ENCODE measurements around the gene LEKR1.

The LEKR1 gene

DNA sequence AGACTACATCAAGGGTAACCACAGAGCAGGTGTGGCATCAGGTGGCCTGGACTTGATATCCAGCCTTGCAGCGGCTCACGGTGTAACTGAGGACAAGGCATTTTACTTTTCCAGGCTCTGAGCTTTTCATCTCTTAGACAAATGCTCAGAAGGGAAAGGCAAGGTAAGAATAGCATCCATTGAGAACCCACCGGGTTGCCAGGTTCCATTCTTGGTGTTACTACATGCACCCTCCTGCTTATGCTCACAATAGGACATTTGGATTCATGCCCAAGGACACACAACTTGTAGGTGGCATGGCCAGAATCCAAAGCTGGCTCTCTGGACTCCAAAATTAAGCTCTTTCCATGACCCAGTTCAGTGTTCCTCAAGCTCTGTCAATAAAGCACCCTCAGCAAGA lies 248.3 kb downstream of the LEKR1 start:
- in situ Hi-C loops (cut with MboI; ENCODE audit: low sequenced_read_pairs) = no loop called here

- in situ Hi-C loops (cut with MboI; ENCODE audit: low sequenced_read_pairs) = loop anchor here (25.0 kb wide), 3 partner anchors 388 to 938 kb away; no protein-coding TSS in a partner anchor
Measured at GRCh38 chr3:157074981-157075380, 248.8 kb downstream of the LEKR1 start.

GRCh38 chr3:157075693-157076420 lies 249.7 kb downstream of the LEKR1 start:
- in situ Hi-C loops (cut with MboI; ENCODE audit: low sequenced_read_pairs) = loop anchor here (25.0 kb wide), 3 partner anchors 389 to 939 kb away; no protein-coding TSS in a partner anchor

DNA sequence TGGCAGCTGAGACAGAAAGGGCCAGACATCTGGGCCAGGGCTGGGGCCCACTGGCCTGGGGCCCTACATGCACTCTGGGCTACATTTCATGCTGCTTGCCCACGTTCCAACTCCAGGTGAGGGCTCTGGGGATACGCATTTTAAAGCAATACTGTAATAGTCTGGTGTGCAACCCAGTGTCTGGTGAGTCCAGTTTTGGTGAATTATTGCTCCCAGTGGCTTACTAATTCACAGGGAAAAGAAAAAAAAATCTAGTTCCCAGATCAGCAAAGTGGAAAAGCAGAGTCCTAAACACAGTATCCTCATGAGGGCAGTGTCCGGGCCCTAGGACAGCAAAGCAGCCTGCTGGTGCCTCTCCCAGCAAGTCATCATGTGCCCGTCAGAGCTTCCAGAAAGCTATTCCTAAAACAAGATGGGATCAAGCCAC lies 251.4 kb downstream of the LEKR1 start:
- in situ Hi-C loops (cut with MboI; ENCODE audit: low sequenced_read_pairs) = loop anchor here (25.0 kb wide), 3 partner anchors 390 to 940 kb away; no protein-coding TSS in a partner anchor

DNA sequence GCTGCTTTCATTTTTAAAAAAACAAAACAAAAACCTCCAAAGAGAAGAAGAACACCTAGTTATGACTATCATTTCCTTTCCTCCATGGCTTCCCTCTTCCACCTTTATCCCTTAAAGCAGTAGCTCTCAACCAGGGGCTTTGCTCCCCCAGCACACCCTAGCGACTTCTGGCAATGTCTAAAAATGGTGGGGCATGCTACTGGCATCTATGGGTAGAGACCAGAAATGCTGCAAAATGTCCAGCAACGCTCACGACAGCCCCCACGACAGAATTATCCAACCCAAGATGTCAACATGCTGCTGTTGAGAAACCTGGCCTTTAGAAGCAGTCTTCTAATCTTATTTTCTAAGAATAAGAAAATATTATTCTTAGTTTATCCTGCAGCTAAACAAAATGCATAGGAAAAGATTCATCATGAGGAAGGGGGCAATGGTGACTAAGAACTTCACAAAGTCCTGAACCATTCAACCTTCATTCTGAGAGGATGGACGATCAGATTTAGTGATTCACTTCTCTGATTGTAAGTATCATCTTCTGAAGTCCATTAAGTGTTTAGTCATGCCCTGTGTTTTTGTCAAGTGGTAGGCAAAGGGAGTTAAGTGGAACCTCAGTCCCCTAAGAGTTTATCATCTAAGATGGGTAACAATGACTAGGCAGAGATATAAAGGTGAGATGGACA lies 252.1 kb downstream of the LEKR1 start:
- in situ Hi-C loops (cut with MboI; ENCODE audit: low sequenced_read_pairs) = loop anchor here (25.0 kb wide), 3 partner anchors 391 to 941 kb away; no protein-coding TSS in a partner anchor

DNA sequence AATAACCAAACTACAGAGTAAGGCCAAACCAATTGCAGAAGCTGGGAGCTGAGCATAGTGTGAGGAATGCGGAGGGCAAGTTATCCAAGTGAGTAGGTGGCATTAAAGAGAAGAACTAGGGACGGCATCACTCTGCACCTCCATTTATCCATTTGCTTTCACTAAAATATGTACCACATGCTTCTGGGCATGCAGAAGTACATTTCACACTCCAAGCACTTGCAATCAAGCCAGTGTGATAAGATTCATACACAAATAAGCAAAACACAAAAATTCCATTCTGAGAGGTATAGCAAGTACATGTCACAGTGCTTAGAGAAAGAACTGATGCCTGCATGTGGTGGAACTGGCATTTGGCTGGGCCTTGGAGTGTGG lies 252.6 kb downstream of the LEKR1 start:
- in situ Hi-C loops (cut with MboI; ENCODE audit: low sequenced_read_pairs) = loop anchor here (25.0 kb wide), 3 partner anchors 391 to 941 kb away; no protein-coding TSS in a partner anchor

DNA sequence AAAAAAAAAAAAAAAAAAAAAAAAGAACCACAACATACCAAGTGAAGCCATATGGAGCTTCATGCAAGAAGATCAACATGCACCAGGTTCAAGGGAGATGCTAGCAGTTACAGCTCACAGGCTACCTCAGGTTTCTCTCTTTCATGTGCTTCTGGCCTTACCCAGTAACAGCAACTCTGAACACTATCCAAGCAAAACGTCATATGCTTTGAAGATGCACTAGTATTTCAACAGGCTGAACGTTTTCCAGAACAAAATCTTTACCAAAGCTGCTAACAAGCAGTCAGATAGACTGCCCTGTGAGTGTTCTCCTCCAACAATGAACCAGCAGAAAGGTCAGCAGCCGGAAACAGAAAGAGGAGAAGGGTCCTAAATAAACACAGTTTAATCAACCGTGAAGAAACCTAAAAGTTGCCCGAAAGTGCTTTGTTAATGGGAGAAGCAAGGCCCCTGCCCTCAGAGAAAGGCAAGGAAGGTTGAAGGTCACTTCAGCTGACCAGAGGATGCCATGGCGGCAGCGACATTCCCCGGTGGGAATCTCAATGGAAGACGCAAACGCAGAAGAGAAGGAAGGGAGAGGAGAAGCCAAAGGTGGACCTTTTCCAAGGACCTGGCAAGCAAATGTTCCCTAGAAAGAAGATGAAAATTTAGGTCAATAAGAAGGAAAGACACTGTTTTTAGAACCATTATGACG lies 253.7 kb downstream of the LEKR1 start:
- in situ Hi-C loops (cut with MboI; ENCODE audit: low sequenced_read_pairs) = loop anchor here (25.0 kb wide), 3 partner anchors 393 to 943 kb away; no protein-coding TSS in a partner anchor

- in situ Hi-C loops (cut with MboI; ENCODE audit: low sequenced_read_pairs) = loop anchor here (25.0 kb wide), 3 partner anchors 394 to 944 kb away; no protein-coding TSS in a partner anchor
Measured at GRCh38 chr3:157081626-157082210, 255.6 kb downstream of the LEKR1 start.

- in situ Hi-C loops (cut with MboI; ENCODE audit: low sequenced_read_pairs) = loop anchor here (25.0 kb wide), 3 partner anchors 395 to 945 kb away; no protein-coding TSS in a partner anchor
Measured at GRCh38 chr3:157082305-157082982, 256.3 kb downstream of the LEKR1 start.

- in situ Hi-C loops (cut with MboI; ENCODE audit: low sequenced_read_pairs) = loop anchor here (25.0 kb wide), 3 partner anchors 397 to 947 kb away; no protein-coding TSS in a partner anchor
Measured at GRCh38 chr3:157083824-157084223, 257.7 kb downstream of the LEKR1 start.

- in situ Hi-C loops (cut with MboI; ENCODE audit: low sequenced_read_pairs) = loop anchor here (25.0 kb wide), 3 partner anchors 399 to 949 kb away; no protein-coding TSS in a partner anchor
Measured at GRCh38 chr3:157086060-157086750, 260.1 kb downstream of the LEKR1 start.

- in situ Hi-C loops (cut with MboI; ENCODE audit: low sequenced_read_pairs) = loop anchor here (25.0 kb wide), 3 partner anchors 399 to 949 kb away; no protein-coding TSS in a partner anchor
Measured at GRCh38 chr3:157086775-157087174, 260.6 kb downstream of the LEKR1 start.

- in situ Hi-C loops (cut with MboI; ENCODE audit: low sequenced_read_pairs) = loop anchor here (25.0 kb wide), 3 partner anchors 400 to 950 kb away; no protein-coding TSS in a partner anchor
Measured at GRCh38 chr3:157087373-157087772, 261.2 kb downstream of the LEKR1 start.

GRCh38 chr3:157087780-157088600 lies 261.8 kb downstream of the LEKR1 start:
- in situ Hi-C loops (cut with MboI; ENCODE audit: low sequenced_read_pairs) = loop anchor here (25.0 kb wide), 3 partner anchors 401 to 951 kb away; no protein-coding TSS in a partner anchor

DNA sequence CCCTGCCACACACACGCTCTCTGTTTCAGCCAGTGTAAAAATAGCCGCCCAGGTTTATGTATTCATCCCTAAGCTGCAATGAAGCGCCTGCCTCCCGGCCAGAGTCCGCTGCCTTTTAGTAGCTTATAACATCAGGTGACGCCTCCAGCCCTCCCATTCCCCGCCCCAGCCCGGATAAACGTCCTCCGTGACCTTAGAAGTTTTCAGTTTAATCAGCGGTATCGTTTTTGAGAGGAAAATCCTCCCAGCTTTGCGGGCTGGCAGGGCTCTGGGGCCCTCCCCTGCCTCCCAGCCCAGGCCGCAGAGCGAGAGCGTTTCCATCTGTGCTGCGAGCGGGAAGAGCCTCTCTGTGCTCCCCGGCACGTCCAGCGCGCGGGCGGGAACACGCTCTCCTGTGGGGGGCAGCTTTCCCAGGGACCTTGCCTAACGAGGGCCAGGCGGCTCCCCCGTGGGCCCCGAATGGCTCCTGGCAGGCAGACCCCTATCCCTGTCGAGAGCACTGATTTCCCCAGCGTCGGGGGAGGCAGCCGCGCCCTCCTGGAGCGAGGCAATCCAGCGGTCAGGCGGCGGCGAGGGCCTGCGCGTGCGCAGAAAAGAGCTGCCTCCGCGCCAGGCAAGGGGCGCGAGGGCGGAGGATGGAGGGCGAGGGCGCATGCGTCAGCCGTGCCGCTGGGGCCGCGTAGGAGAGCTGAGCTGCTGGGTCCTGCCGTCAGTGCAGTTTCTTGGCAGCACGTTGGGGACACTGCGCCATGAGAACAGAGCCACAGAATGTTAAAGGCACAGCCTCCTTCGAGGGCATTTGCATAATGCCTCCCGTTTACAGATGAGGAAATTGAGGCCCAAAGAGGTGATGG lies 262.7 kb downstream of the LEKR1 start:
- in situ Hi-C loops (cut with MboI; ENCODE audit: low sequenced_read_pairs) = loop anchor here (25.0 kb wide), 3 partner anchors 402 to 952 kb away; no protein-coding TSS in a partner anchor

GRCh38 chr3:157089455-157090221 lies 263.5 kb downstream of the LEKR1 start:
- in situ Hi-C loops (cut with MboI; ENCODE audit: low sequenced_read_pairs) = loop anchor here (25.0 kb wide), 3 partner anchors 402 to 952 kb away; no protein-coding TSS in a partner anchor
